Measurements from ENCODE around the gene TUBA4B. TPM values are rescaled to one million over a fixed set of nuclear protein-coding genes. Genes with fewer than 3 reads are reported as not detected.

Gene TUBA4B
- polyA plus RNA-seq (2014; cell fraction: cytosol; rRNA removed) = not detected in 2 replicates
- not detected in 2 replicates for polyA plus RNA-seq (2014; cell fraction: nucleus; rRNA removed)

DNA sequence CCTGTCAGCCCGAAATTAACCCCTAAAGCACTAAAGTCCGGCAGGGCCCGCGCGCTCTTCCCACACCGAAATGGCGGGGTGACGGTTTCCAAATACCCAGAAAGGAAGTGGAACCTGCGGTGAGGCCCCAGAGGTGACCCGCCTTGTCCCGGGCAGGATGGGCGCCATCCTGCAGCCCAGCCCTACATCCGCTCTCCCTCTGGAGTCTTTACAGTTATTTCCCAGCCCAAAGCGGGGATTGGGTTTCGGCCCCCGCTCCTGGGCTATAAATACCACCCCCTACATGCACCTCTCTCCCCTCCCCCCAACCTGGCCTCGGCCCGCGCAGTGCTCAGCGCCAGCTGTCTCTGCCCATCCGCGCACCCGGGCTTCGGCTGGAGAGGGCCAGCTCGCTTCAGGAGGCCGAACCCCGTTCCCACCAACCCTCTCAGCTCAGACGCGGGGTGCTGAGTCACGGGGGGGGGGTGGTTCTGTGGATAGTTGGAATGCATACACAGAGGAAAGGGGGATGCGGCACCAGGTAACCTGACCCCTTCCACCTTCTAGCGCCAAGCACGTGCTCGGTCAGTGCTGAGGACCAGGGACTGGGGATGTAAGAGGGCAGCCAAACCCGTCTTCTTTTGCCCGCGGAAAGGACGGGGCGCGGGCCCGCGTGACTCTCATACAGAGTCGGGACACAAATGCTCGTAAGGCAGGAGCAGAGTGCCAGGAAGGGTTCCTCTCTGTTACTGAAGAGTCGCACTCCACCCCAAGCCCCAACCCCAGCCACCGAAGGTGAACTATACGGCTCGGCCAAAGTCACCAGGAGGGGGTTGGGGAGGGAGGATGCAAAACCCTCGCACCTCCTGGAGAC lies at the start of gene TUBA4B:
TUBA4B (plus strand) TSS at position 344 of the 853 bp plus-strand sequence; CDS start at position 509, 165 bp downstream.
- DNase-seq (ENCODE audit: low spot score) = no peak

DNA sequence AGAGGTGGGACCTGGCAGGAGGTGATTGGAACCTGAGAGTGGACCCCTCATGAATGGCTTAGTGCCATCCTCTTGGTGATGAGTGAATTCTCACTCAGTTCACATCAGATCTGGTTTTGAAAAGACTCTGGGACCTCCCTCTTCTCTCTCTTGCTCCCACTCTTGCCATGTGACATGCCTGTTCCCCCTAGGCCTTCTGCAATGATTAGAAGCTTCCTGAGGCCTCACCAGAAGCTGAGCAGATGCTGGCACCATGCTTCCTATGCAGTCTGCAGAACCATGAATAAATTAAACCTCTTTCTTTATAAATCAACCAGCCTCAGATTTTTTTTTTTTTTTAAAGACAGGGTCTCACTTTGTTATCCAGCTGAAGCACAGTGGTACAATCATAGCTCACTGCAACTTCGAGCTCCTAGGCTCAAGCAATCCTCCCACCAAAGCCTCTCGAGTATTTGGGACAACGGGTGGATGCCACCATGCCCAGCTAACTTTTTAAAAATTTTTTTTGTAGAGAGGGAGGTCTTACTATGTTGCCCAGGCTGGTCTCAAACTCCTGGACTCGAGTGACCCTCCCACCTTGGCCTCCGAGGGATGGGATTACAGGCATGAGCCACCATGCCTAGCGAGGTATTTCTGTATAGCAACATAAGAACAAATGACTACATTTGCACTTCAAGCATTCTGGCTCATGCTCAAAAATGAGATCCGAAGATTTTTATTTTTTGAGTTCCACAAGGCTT lies 48.4 kb upstream of the TUBA4B start:
- no peak for DNase-seq (ENCODE audit: low spot score)

- DNase-seq (ENCODE audit: low spot score) = no peak
Observed at GRCh38 chr2:219205165-219205538, 47.9 kb upstream of the TUBA4B start.

- no peak for DNase-seq (ENCODE audit: low spot score)
Observed at GRCh38 chr2:219205981-219206327, 47.1 kb upstream of the TUBA4B start.

- DNase-seq (ENCODE audit: low spot score) = peak; percentile 93
Observed at GRCh38 chr2:219206328-219207133, 46.5 kb upstream of the TUBA4B start, which contains the start of gene ZFAND2B. Gene ZFAND2B, plus strand, starts transcription at chr2:219206782. Its CDS starts 206 bp downstream, at chr2:219206988.

- DNase-seq (ENCODE audit: low spot score) = no peak
Observed at GRCh38 chr2:219207134-219207883, 45.7 kb upstream of the TUBA4B start.

- DNase-seq (ENCODE audit: low spot score) = no peak
Observed at GRCh38 chr2:219207884-219208740, 44.9 kb upstream of the TUBA4B start.

DNA sequence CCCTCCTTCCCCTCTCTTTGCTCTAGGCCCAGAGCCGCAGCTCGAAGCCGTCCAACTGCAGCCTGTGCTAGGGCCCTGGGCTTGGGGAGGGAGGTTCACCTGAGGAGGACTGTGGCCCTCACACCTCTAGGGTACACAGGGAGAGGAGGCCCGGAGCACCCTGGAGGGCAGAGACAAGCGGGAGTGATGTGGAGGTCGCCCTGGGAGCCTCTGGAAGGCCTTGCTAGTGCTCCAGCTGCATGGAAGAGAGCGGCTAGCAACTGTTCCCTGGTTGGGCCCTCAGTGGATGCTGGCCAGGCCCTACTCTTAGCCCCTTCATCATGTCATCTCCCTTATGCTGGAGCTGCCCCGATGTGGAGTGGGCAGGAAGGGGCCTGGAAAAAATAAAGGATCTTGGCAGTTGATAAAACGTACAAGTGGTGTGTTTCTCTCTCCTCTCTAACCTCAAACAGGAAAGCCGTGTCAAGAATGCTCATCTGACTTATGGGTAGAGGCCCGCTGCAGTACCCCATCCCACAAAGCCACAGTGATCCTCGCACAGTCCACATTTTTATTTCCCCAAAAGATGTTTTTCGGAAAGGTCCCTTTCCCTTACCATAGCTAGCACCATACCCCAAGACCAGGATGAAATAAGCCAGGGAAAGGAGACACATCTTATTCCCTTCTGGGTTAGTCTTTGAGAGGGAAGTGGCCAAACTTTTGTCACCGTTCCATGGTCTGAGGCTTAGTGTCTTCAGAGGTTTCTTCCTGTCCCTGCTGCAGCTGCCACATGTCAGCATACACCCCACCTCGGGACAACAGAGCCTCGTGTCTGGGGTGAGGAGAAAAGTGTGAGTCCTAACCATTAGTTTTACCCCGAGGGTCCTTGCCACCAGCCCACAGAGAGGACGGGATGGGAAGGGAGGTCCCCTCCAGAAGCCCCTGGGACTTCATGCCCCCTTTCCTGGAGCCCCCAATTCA lies 43.5 kb upstream of the TUBA4B start:
- DNase-seq (ENCODE audit: low spot score) = no peak

DNA sequence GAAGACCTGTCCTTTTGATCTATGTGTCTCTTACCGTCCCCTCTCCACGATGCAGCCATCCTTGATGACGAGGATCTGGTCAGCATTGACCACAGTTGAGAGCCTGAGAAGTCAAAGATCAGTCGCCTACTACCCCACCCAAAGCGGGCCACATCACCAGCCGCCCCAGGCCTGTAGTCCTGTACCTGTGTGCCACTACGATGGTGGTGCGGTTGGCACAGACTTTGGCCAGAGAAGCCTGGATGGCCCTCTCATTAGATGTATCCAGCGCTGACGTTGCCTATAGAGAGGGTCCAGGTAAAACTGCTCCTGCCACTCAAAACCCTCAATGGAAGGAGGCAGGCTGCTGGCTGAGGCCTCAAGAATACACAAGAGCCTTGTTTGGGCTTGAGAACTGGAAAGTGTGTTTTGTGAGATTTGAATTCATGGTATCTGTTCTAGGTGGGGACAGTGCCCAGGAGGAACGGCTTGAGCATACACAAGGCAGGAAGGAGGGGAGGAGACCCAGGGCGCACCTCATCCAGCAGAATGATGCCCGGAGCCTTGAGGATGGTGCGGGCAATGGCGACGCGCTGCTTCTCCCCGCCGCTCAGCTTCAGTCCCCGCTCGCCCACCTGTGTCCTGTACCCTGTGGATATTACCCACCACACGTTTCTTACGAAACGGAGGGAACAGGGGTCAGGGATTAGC lies 42.7 kb upstream of the TUBA4B start:
- no peak for DNase-seq (ENCODE audit: low spot score)

DNA sequence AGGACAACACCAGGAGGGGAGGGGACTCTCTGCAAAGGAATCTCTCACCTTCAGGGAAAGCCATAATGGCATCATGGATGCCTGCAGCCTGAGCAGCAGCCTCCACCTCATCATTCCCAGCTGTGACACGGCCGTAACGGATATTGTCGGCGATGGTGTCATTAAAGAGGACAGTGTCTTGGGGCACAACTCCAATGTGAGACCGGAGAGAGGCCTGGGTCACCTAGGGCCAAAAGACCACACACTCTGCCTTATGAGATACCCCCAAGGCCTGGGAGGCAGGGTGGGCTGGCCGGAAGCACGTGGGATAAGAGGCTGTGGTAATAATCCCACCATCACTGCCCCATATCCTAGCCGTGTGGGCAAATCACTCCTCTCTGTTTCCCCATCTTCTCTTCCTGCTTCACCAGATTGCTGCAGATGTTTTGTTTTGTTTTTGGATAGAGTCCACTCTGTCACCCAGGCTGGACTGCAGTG lies 42.1 kb upstream of the TUBA4B start:
- DNase-seq (ENCODE audit: low spot score) = no peak

- DNase-seq (ENCODE audit: low spot score) = no peak
Observed at GRCh38 chr2:219213026-219213415, 40.0 kb upstream of the TUBA4B start.

- DNase-seq (ENCODE audit: low spot score) = no peak
Observed at GRCh38 chr2:219213486-219214071, 39.5 kb upstream of the TUBA4B start.

DNA sequence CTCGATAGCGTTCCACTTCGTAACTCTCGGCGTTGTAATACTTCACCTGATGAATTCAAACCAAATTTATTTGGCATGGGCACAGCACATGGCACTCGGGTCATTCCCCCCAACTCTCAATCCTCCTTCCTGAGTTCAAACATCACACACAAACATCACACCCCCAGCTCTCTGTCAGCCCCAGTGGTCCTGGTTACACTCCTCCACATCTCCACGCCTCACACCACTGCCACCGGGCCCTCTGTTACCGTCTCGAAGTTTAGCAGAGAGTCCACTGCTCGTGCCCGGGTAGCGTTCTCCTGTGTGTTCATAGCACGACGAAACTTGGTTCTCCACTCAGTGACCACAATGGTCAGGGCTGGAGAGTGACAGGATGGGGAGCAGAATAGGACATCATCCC lies 38.9 kb upstream of the TUBA4B start:
- no peak for DNase-seq (ENCODE audit: low spot score)

DNA sequence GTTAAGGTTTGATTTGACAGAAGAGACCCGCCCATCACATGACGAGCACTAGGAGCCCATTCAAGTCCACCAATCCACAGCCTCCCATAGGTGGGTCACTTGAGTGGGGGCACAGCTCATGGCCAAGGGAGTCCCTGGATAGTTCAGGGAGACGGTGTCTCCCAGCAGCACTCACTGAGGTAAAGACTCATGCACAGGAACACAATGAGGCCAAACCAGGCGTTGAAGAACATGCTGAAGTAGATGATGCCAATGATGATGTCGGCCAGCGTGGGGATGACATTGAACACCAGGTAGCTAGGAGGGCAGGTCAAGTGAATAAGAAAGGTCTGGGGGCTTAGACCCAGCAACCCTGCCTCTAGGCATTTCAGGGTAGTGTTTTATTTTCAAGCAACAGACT lies 38.3 kb upstream of the TUBA4B start:
- no peak for DNase-seq (ENCODE audit: low spot score)

DNA sequence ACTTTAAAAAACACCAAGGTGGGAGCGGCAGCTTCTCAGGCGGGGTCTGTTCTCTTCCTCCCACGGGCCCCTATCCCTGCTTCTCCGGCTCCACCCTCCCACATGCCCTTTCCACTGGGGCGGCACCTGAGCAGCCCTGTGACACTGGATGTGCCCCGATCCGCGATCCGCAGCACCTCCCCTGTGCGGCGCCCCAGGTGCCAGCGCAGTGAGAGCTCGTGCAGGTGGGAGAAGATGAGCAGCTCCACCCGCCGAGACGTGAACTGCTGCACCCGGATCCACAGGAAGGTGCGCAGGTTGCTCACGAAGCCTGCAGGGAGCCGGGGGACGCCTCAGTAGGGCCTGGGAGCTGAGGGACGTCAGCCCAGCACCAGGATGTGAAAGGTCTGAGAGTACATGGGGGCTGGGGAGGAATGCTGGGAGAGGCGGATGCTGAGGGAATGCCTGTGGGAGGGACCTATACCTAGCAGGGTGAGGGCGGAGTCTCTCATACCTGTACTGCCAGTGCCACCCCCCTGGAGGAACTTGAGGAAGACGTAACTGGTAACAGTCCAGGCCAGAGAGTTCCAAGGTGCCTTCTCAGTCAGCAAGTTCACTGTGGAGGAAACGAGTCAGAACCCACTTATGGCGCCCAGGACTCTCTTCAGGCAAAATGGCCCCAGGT lies 37.0 kb upstream of the TUBA4B start:
- DNase-seq (ENCODE audit: low spot score) = no peak

GRCh38 chr2:219216535-219216915 lies 36.5 kb upstream of the TUBA4B start:
- no peak for DNase-seq (ENCODE audit: low spot score)

GRCh38 chr2:219218217-219218731 lies 34.8 kb upstream of the TUBA4B start:
- DNase-seq (ENCODE audit: low spot score) = no peak

Measured in SK-N-DZ (cell line).